ENCODE results near the gene CTNNA2.

- TF ChIP-seq CTCF (IDR thresholded peaks at IDR 0.05) (no peak), POLR2A (IDR thresholded peaks at IDR 0.05) (no peak), POLR2AphosphoS5 (IDR thresholded peaks at IDR 0.05; ENCODE audit: insufficient read depth in 1 of 2, low read depth in 1 of 2) (no peak)
Measured at GRCh38 chr2:80642465-80642864, 1129.6 kb downstream of the CTNNA2 start.

All from vagina (tissue), 2 donors.